ENCODE measurements around the gene IL6ST.

DNA sequence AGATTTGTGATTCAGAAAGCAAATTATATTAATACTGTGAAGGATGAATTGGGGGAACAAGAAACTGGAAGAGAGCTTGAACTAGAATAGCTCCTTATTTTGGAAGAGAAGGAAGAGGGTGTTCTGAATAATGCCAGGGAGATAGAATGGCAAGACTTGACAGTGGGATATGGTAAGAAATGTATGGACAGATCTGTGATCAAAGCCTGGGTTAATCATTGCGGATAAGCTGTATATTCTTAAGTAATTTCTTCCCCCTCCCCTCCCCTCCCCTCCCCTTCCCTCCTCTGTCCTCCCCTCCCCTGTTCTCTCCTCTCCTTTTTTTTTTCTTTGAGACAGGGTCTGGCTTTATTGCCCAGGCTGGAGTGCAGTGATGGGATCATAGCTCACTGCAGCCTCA, 10.1 kb upstream of the IL6ST start:
- TF ChIP-seq POLR2AphosphoS5 (IDR thresholded peaks at IDR 0.05) = no peak
- TF ChIP-seq, protein P1, sequence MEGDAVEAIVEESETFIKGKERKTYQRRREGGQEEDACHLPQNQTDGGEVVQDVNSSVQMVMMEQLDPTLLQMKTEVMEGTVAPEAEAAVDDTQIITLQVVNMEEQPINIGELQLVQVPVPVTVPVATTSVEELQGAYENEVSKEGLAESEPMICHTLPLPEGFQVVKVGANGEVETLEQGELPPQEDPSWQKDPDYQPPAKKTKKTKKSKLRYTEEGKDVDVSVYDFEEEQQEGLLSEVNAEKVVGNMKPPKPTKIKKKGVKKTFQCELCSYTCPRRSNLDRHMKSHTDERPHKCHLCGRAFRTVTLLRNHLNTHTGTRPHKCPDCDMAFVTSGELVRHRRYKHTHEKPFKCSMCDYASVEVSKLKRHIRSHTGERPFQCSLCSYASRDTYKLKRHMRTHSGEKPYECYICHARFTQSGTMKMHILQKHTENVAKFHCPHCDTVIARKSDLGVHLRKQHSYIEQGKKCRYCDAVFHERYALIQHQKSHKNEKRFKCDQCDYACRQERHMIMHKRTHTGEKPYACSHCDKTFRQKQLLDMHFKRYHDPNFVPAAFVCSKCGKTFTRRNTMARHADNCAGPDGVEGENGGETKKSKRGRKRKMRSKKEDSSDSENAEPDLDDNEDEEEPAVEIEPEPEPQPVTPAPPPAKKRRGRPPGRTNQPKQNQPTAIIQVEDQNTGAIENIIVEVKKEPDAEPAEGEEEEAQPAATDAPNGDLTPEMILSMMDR (IDR thresholded peaks at IDR 0.05) = no peak

Measured in transverse colon (tissue), 4 donors.